HG02870 (cell line): ENCODE measurements around the gene LIN7A.
"Not testable (repeated sequence)": the region's sequence is repeated elsewhere in the genome, so short reads cannot be mapped to it uniquely, and the experiment has no call there.

Source experiments
- ATAC-seq: cut with Tn5 transposase; IDR thresholded peaks from one replicate; pipeline ENCODE4 v1.9.1; 2021; ENCODE audit warnings: mild to moderate bottlenecking, moderate library complexity; ENCODE audit not compliant: unreplicated experiment

LIN7A gene

DNA sequence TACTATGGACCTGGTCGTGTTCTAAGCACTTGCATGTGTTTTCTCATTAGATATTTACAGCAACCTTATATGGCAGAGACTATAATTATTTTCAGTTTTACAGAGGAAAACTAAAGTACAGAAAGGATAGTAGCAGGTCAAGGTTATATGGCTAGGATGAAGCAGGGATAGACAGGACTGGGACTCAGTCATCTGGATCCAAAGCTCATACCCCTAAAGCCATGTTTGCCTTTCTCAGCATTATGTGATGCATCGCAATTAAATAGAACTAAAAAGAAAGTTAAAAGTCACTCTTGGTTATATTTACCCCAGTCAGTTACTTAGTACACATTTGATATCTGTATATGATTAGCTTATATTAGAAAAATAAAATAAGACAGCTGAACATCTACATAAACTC lies 13.3 kb downstream of the LIN7A start:
- ATAC-seq = no peak

DNA sequence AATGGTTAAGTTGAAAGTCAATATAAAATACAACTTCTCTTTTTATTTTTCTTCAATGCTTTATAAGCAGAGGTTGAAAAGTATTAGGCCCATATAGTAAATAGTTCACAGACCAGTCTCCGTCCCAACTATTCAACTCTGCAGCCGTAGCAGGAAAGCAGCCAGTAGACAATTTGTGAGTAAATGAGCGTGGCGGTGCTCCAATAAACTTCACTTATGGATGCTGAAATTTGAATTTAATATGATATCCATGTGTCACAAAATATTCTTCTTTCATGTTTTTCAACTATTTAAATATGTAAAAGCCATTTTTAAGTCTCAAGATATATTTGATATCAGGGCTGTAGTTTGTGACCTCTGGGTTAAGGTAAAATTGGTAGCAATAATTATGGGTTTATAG lies 17.7 kb downstream of the LIN7A start:
- ATAC-seq = no peak

DNA sequence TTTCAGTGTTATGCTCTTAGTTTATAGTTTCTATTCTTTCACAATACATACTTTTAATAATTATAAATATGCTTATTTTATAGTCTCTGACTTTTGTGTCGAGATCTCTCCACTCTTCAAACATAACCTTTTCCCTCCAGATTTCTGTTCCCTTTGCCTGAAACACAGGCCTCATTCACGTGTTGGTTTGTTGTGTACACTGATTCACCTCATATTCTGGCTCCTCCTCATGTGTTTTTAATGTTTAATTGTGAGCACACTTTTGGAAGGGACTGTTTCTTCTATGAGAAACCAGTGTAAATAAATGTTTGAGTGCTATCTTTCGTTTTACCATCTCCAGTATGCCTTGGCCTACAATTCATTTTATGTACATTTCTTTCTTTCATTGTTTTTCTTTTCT lies 20.1 kb downstream of the LIN7A start:
- ATAC-seq = no peak

DNA sequence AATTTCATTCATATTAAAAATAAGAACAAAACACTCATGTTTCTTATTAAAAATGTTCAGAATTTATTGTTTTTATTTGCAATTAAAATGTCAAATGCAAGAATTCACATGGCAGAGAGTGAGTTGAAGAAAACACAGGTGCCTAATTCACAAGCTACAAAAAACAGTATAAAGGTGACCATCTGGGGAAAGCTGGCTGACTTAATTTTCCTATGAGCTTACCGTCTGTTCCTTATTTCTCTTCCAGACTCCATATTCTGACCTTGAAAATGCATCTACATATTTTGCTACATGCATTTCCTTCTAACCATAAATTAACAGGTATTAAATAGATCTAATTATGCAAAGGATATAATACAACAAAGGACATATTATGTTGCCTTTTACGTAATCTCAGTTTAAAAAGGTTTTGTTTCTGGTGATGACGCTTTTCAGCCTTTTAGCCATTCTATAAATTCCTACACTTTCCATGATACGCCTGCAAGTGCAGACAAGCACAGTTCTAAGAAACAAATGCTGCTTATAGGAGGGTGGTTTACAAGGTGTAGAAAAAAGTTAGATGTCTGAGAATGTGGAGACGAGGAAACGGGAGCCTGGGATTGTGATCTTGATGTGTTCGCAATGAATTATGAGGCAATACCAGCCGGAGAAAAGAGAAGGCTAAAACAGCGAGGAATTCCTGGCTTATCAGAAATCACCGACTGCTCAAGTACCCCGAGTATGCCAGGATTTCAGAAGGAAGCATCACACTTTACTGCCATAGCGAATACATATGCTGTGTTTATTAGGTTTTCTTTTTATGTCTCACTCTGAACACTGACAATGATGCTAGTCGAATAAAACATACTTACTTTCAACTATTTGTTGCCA lies 24.6 kb downstream of the LIN7A start:
- ATAC-seq = no peak

DNA sequence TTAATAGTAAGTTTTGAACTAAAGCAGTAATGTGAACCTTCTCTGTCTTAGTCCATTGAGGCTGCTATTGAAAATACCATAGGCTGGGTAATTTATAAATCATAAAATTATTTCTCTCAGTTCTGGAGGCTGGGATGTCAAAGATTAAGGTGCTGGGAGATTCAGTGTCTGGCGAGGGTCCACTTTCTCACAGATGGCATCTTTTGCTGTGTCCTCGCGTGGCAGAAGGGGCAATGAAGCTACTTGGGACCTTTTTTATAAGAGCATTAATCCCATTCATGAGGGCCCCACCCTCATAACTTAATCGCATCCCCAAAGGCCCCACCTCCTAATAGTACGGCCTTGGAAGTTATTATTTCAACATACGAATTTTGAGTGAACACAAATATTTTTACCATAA lies 28.4 kb downstream of the LIN7A start:
- ATAC-seq = no peak

DNA sequence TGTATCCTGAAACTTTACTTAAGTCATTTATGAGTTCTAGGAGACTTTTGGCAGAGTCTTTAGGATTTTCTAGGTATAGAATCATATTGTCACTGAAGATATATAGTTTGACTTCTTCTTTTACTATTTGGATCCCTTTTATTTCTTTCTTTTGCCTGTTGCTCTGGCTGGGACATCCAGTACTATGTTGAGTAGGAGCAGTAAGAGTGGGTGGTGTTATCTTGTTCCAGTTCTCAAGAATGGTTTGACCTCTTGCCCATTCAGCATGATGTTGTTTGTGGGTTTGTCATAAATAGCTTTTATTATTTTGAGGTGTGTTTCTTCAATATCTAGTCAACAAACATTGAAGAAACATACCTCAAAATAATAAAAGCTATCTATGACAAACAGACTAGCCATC lies 35.0 kb downstream of the LIN7A start:
- no peak for ATAC-seq

DNA sequence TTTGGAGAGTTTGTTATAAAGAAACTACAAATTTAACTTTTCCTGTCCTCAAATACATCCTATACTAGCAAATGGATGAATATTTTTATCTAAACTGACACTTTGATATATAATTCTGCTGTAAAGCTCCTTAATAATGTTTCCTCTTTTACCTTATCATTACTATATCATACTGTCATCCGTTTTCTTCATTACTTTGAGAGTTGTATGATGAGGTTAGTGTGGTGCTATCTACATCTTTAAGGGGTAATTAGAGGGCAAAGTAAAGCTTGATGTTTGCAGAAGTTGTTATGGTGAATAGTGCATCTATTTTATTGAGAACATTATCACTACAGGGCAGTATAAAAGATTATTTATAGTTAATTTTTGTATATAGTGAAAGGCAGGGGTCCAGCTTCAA lies 36.1 kb downstream of the LIN7A start:
- no peak for ATAC-seq

DNA sequence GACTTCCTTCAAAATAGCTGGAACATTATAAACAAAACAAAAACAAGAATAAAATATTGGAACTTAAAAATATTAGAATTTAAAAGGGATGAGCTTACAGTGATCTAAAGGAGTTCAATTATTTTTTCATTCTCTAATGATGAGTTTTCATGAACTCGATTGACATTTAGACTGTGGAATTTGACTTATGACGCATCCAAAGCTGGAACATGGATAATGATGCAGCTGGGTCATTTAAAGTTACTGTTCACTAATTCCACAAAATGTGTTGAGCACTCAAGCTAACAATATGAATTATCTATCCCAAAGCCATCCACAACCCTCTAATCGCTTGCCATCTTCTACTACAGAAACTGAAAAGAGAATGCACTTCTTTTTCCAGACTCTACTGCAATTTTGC lies 42.5 kb downstream of the LIN7A start:
- ATAC-seq = no peak

DNA sequence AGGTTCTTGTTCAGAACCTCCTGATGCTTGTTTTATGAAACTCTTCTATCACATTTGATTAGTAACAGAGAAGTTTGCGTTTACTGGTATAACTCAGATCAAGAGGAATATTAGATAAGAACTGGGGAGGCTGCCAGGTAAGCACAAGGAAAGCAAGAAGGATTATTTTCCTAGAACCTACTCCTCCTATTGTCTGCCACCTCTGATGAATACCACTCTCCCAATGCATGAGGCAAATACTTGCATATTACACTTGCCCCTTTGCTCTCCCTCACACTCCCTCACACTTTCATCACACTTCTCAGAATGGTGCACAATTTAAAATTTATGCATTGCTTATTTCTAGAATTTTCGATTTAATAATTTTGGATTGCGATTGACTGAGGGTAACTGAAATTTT lies 43.6 kb downstream of the LIN7A start:
- ATAC-seq = no peak

DNA sequence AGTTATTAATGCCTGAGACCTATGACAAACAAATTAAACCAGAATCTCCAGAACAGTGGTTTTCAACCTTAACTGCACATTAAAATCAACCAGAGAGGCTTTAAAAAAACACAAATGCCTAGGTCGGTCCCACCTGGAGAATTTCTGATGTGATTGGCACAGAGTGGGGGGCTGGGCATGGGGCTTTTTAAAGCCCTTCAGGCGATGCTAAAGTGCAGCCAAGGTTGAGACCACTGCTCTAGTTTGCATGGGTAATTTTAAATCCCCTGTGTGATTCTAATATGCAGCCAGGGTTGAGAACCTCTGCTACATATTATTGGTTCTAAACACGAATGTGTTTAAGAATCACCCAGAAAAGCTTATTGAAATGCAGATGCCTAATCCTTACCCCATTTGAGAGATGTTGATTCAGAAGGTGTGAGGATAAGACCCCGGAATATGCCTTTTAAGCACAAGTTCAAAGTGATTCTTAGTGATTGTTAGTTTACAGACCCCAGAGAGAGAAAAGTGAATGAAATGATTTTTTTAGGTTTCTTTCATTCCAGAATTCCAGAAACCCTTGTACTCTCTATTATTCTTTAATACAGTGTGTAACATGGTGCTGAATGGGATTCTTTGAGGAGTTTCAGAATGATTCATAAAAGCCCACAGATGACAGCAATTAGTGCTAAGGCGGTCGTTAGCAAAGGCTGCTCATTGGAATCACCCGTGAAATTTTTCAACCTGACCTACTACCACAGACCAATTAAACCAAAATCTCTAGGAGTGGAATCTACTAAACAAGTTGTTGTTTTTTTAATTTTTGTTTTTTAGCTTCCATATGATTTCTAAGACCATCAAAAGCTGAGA lies 44.9 kb downstream of the LIN7A start:
- peak; percentile 82 for ATAC-seq

DNA sequence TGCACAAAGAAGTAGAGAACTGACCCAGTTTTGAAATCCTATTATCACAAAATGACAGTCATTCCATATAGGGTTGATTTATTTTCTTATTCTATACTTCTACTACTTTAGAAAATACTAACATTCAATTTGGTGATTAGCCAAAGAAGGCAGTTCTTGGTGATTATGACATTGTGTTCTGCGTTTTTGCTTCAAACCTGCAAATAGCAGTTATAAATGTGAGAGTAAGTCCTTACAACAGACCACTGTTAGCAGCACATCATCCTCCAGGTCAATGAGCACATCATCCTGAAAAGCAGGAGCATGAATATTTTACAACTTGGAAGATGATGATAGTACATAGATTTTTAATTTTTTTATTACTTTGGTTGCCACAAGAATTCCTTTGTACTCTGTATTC lies 53.1 kb downstream of the LIN7A start:
- no peak for ATAC-seq

DNA sequence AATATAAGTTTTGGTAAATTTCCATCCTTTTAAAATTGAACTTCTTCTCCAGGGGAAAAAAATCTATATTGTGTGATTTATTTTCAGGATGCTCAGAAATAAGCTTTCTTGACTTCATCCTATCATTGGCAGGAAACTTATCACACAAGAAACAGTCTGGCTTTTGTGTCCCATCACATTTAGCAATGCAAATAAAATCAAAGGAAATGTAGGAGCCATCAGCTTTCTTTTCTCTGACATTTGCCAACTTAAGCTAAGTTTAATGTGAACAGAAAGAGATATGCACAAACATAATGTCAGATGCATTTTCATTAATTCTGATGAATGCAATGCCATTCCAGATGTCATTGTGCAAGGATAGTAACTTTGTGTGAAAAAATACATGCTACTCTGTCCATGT lies 56.6 kb downstream of the LIN7A start:
- ATAC-seq = no peak

DNA sequence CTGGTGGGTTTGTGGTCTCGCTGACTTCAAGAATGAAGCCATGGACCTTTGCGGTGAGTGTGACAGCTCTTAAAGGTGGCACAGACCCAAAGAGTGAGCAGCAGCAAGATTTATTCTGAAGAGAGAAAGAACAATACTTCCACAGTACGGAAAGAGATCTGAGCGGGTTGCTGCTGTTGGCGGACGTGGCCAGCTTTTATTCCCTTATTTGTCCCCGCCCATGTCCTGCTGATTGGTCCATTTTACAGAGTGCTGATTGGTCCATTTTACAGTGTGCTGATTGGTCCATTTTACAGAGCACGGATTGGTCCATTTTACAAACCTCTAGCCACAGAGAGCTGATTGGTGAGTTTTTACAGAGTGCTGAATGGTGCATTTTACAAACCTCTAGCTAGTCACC lies 59.3 kb downstream of the LIN7A start:
- ATAC-seq = not testable (repeated sequence)

DNA sequence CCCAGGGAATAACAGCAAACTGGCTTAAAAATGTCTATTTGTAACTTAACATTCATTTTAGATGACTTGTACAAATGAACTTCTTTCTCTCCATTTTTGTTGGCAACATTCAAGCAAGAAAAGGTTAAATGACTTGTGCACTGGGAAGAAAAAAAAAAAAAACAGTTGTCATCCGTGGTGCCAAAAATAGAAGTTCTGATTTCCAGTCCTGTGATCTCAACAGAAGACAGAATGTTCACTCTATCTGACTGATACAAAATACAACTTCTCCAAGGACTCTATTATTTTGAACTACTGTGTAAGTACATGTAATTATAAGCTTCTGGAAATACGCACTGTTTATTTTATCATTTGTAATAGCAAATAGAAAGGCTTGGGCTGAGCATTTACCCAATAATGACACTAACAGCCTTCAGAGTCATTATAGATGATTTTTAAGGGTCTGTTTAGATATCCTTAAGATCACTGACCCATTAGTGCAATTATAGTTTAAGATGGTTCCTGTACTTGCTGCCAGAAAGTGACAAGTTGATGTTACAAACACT lies 59.9 kb downstream of the LIN7A start:
- no peak for ATAC-seq

DNA sequence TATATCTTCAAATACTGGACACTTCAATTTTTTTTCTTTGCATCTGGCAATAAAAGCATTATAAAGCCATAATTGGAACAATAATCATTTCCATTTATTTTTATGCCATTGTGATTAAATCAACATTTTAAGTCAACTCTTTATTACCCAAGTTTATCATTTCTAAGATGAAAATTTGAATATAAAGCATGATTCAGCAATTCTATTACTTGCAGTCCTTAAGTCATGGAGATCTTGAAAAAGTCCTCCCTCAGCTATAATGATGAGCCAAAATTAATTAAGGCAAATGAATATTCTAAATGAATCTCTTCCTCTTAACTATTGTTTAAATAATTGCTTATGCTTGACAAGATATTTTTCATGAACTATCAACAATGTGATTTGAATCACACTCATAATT lies 65.7 kb downstream of the LIN7A start:
- ATAC-seq = no peak

DNA sequence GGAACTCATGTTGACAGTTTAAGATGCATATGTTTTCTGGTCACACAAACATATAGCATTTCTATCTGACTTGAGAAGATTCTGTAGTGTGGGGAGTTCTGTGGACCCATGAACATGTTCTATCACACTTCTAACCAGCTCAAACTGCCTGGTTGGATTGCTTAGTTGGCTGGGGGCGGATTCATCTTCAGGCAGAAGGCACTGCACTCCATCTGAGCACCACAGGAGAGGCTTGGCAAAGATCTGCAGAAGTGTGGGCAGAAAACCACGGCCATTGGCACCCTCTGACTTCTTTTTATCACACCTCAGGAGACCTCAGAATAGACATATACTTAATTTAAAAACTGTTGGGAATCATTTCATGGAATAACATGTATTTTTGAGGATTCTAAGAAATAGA lies 68.5 kb downstream of the LIN7A start:
- ATAC-seq = no peak

DNA sequence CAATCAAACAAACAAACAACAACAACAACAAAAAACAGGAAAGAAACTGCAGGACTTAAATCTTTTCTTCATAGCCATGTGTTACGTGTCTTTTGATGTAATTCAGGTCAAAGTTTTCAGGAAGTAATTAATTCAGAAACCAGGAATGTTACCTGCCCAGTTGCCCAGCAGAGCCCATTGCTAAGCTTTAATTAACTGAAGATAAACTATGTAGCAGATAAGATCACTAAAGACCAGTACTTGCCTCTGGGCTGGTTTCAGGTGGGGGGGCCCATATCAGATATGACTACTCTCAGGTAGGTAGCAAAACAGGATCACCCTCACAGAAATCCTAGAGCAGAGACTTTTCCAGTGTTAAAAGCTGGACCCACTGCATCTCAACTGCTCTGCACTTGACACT lies 69.2 kb downstream of the LIN7A start:
- no peak for ATAC-seq

DNA sequence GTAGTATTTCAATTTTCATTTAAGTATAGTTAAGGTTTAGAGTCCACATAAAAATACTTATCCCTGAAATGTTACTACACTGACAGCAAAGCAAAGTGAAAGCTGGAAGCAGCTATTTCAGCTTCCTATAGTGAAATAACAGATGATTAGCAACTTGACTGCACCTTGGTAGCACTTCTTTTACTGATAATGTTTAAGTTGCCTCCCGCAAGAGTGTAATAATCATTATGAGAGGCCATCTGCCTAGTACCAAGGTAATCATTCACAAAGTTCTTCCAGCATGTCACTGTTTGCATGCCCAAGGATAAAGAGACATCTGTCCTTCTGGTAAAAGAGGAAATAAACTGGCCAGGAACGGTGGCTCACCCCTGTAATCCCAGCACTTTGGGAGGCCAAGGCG lies 69.8 kb downstream of the LIN7A start:
- no peak for ATAC-seq

DNA sequence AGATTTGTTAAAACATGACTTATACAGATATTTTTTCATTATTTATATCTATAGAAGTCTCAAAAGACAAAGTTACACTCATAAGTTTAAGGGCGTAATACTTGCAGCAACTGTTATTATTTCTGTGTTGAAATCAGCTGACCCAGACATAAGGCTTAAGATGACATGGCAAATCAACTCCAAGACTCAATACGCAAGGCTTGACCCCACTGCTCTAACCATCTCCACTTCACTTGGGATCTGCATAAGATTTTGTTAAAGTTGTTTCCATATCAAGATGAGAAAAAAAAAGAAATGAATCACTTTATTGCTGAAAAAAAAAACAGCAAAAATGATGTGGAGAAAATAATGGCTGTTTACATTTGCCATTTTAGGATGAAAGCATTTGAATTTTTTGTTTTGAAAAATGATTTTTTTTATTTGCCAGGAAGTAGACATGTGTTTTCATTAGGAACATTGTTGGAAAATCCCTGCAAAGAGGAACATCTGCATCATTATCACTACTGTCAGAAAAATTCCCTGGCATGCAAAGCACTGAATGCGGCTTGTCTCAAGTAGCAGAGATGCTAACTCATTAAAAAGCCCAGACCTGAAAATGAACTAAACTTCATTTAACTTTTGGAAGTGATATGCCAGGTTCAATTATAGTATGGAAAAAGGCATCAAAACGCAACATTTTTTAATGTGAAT lies 73.5 kb downstream of the LIN7A start:
- ATAC-seq = no peak

DNA sequence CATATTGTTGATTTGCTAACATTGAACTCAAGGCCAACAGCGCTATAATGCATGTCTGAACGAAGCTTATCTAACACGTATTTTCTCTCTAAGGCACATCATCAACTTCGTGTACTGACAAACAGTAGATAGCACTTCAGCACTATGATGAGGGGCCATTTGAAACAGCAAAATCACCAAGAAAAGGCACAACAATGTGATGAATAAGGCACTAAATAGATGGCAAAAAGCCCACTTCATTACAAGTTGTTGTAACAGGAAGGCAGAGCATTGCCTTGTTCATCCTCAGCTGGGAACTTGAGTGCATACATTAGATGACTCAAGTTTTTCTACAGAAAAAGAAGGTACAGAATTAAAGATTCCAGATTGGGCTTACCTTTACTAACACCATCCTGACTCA lies 75.2 kb downstream of the LIN7A start:
- ATAC-seq = no peak

DNA sequence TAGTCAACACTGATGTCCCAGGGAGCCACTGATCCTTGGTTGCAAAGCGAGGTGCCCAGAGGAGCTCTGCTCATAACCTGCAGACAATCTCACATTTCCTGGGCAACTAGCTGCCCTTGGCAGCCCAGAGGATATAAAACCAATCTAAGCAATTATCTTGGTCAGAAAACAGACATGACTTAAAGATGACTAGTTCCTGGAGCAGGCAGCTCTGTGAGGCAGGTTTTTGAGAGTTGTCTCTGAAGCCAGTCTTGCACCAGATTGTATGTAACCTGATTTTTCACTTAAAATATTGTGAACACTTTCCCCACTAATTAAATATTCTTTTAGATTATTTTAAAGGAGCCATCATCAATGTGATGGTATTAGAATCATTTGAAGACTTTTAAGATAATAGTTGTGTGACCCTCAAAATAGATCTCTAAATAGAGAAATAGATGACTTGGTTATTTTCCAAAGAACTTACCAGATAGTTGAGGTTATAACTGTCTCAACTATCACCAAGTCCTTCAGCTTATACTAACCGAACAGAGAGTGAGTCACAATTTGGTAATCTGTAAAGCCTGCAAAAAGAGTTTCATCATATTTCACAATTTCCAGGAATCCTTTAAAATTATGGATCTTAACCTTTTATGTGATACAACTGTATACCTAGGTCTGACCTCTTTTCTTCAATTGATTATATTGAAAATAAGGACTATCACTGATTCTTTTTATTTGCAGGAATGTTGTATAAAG lies 75.9 kb downstream of the LIN7A start:
- no peak for ATAC-seq
